Body of pancreas (tissue), 4 donors: ENCODE data around the gene CADM2.

ENCODE experiments used
- CTCF ChIP-seq, 7 experiments: fragments of 450-650 bp in 4 of 7; fragments of 200-600 bp in 3 of 7; sonication (generic) in 3 of 7; IDR thresholded peaks; one replicate each; pipeline ENCODE4 v1.5.1; 2016 to 2019; ENCODE audit warnings: antibody characterized with exemption in 7 of 7
- POLR2A ChIP-seq, 3 donors: fragments of 450-650 bp; IDR thresholded peaks; one replicate each; pipeline ENCODE4 v1.6.1; 2016; ENCODE audit warnings: antibody characterized with exemption in 3 of 3, mild to moderate bottlenecking in 2 of 3

GRCh38 chr3:86046436-86047136, 1087.8 kb downstream of the CADM2 start:
- TF ChIP-seq CTCF (IDR thresholded peaks at IDR 0.05): no peak
- no peak for TF ChIP-seq POLR2A (IDR thresholded peaks at IDR 0.05)
